ENCODE measurements around the gene STX8.
A peak's percentile ranks its signal among the peaks of the same experiment; 100 is the strongest.

Gene STX8

DNA sequence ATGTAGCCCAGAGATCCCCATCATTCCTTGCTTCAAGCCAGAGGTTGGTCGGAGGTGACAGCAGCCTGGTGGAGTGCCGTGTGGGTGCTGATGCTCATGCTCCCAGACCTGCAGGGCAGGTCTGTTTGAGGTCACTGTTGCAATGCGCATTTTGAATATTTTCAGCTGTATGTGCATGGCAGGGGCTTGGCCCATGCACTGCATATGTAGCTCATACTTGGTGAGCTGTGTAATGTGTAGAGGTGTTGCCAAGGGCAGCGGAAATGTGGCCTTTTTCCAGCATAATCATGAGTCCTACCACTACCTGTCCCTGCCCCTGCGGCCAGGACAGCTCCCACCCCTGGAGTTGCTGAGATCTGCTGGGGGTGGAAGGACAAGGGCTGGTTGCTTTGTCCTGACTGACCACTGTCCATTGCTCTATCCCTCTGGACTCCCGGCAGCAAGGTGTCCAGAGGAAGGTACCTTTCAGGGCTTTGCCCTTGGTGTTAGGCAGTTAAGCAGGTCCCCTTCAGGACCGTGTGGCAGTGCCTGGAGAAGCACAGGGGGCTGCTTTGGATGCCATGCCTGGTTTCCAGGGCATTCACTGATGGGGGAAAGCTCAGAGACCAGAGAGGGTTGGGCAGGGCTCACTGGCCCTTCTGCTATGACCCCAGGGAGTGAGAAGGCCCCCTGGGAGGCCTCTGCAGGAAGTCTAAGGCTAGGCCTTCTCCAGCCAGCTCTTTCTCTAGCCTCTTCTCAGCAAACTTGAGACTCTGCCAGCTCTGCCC lies 339.2 kb downstream of the STX8 start:
- DNase-seq, result no peak

DNA sequence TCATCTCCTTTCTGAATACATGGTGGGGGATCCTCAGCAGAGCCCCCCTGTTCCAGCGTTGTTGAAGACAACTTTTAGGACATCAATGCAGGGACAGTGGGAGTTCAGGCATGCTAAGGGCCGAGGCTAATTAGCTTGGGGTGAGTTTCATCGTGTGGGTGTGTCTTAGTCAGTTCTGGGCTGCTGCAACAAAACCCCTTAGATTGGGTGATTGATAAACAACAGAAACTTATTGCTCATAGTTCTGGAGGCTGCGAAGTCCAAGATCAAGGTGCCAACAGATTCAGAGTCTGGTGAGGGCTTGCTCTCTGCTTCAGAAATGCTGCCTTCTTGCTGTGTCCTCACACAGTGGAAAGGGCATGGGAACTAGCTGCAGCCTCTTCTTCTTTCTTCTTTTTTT lies 340.3 kb downstream of the STX8 start:
- no peak for DNase-seq

DNA sequence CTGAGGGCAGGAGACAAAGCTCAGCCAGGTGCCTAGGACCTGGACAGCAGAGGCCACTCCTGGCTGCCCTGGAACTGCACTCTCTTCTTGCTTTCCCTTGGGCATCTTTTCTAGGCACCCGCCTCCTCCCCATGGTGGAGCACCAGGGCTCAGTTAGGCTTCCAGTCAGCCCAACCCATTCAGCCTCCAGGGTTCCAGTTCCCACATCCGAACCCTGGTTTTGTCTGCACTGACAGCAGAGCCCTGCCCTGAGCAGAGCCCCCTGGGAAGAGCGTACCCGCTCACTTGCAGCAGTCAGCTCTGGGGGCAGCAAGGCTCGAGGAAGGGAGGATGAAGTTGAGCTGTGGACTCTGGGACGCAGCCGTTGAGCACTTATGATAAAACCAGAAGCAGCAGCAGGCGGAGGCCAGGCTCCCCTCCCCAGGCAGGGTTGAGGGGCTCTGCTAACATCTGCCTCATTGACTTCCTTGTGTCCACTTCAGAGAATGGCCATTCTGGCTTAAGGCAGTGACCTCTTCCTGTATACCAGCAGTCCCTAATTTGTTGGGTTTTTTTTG lies 341.2 kb downstream of the STX8 start:
- no peak for DNase-seq

- DNase-seq, result no peak
Measured at GRCh38 chr17:9233761-9234160, 341.9 kb downstream of the STX8 start.

GRCh38 chr17:9233271-9233599 lies 342.4 kb downstream of the STX8 start:
- DNase-seq, result no peak

GRCh38 chr17:9232591-9233270 lies 342.9 kb downstream of the STX8 start:
- no peak for DNase-seq

DNA sequence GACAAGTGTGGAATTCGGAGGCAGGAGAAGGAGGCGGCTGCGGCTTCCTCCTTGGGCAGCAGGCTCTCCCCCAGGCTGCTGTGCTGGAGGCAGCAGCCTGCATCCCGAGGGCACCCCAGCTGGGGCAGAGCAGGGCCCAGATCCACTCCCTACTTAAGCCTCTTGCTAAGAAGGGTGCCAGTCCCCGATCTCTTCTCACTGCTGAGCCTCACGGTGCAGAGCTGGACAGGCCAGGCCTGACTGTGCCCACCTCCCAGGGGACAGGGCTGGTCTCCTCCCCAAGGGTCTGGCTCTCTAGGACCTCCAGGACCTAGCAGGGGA lies 343.5 kb downstream of the STX8 start:
- no peak for DNase-seq

DNA sequence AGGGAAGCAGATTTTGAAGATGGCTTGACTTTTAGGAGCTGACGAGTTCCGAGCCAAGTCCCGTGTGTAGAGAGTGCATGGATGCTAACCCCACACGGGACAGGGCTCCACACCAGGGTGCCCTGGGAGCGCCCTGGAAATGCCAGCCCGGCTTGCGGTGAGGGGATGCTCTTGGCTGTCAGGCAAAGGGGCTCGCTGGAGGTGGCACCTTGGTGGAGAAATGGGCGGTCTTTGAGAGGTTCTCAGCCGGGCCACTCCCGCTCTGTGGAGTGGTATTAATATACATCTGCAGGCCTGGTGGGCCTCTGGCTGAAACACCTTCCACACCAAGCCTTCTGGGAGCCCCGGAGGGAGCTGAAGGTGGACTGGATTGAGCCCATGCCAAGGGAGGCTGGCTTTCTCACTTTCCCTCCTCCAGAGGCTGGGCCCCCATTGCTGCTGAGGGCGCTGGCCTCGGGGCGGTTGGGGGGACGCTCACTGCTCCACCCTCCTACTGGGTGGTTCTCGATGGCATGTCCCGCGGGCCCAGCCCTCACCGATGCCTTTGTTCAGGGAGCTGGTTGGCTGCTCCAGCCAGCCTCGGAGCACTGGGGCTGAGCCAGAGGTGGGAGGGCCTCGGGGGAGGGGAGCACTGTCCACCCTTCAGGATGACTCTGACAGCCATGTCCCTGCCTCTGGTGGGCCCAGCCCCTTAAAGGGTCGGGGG lies 344.0 kb downstream of the STX8 start:
- no peak for DNase-seq

DNA sequence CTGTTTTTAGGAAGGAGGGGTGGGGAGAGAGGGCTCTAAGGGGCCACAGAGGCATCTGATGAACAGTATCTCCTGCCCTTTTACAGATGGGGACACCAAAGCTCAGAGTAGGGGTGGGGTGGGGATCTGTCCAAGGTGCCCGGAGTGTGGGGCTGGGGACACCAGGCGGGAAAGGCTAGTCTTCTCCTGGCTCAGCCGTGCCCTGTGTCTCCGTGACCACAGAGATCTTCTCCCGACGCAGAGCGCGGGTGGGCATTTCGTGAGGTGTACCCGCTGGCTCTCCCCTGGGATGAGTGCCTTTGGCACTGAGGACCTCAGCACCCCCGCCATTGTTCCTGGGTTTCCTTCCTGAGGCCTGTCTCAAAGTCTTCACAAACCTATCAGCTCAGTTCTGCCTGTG lies 344.8 kb downstream of the STX8 start:
- no peak for DNase-seq

DNA sequence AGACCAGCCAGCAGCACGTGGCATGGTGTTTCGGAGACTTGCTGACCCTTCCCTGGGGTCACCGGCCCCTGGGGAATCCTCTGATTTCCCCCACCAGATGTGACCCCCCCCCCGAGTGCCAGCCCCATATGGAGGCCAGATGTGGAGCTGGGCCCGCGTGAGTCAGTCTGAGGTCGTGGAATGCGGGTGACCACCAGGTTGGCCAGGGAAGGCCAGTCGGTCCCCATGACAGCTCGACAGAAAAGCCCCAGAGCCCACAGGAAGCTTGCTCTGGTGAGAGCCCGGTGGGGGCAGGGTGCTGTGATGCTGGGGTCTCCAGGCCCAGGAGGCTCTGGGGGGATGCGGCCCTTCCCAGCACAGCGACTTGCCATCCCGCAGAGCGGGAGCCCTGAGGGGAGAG lies 345.3 kb downstream of the STX8 start:
- no peak for DNase-seq

DNA sequence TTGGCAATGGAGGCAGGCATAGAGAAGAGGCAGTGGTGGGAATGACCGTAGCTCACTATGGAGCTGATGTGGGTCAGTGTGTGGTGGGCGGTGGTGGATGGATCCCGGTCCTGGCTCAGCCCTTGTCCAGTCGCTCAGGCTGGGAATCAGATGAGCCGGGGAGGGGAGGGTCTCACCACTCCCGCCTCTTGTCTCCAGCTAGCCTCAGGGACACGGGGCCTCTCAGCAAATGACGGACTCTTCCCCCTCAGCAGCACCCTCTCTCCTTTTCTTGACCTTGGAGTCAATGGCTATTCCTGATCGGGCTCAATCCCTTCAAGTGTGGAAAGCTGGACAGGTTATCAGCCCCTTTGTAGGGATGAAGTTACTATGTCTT lies 345.8 kb downstream of the STX8 start:
- DNase-seq, result no peak

- DNase-seq, result no peak
Measured at GRCh38 chr17:9229160-9229825, 346.3 kb downstream of the STX8 start.

- DNase-seq, result no peak
Measured at GRCh38 chr17:9228408-9229159, 347.0 kb downstream of the STX8 start.

GRCh38 chr17:9227819-9228407 lies 347.7 kb downstream of the STX8 start:
- DNase-seq, result no peak

GRCh38 chr17:9226794-9227135 lies 348.9 kb downstream of the STX8 start:
- peak; percentile 46 for DNase-seq

GRCh38 chr17:9226130-9226793 lies 349.4 kb downstream of the STX8 start:
- DNase-seq, result no peak

- DNase-seq, result no peak
Measured at GRCh38 chr17:9225305-9226101, 350.1 kb downstream of the STX8 start.

- DNase-seq, result no peak
Measured at GRCh38 chr17:9224485-9224884, 351.1 kb downstream of the STX8 start.

DNA sequence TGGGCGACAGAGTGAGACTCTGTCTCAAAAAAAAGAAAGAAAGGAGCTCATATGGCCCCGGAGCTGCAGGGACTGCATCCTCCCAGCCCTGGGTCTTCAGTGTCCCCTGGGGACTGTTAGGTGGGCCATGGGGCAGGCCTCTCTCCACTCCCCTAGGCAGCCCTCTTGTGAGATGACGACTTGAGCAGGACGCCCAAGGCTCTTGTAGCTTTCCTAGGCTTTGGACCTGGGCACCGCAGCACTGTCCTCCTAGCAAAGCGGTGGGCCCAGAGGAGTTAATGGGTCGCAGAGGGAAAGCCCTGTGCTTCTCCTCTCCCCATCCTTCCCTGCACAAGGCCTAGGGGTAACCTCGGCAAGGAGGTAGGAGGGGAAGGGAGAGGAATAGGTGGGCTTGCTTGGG lies 352.1 kb downstream of the STX8 start:
- no peak for DNase-seq

DNA sequence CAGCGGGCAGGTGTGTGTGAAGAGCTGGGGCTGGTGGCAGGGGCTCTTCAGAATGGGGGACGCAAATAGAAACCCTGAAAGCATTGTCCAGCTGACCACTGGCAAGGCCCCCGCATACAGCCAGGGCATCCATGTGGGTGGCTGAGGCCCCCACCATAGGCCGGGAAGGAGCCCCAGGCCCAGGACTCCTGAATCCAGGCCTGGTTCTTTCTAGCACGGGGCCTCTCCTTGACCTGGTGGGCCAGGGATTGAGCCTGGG lies 353.8 kb downstream of the STX8 start:
- DNase-seq, result no peak
